Muscle of leg (tissue), 11 donors: ENCODE results near the gene POM121L2. TPM values are rescaled to one million over a fixed set of nuclear protein-coding genes. Genes with fewer than 3 reads are reported as not detected.

Experiments
- DNase-seq: peaks from one replicate; pipeline ENCODE4 v3.0.0; 2013
- H3K27ac ChIP-seq: one replicate; pipeline ENCODE4 v1.5.1; 2013; ENCODE audit warnings: mild to moderate bottlenecking, low read length, control low read depth
- H3K27me3 ChIP-seq: one replicate; pipeline ENCODE4 v1.6.1; 2013; ENCODE audit warnings: low read length; ENCODE audit not compliant: control insufficient read depth, insufficient read depth
- H3K36me3 ChIP-seq: one replicate; pipeline ENCODE4 v1.6.1; 2013; ENCODE audit warnings: low read length; ENCODE audit not compliant: control insufficient read depth, insufficient read depth
- H3K4me1 ChIP-seq: one replicate; pipeline ENCODE4 v1.6.1; 2013; ENCODE audit warnings: low read length; ENCODE audit not compliant: control insufficient read depth, insufficient read depth
- H3K4me3 ChIP-seq: one replicate; pipeline ENCODE4 v1.5.1; 2013; ENCODE audit warnings: low read length, control low read depth
- H3K9me3 ChIP-seq: replicated peaks from 2 replicates; pipeline ENCODE4 v1.6.1; 2013; ENCODE audit warnings: low read depth, low read length; ENCODE audit not compliant: control insufficient read depth
- WGBS: methylation state at CpG from one replicate; pipeline ENCODE4 v1.1.5; 2013; ENCODE audit warnings: missing lambda C conversion rate; ENCODE audit not compliant: insufficient coverage; 5-methylcytosine and 5-hydroxymethylcytosine counted together
- polyA plus RNA-seq, 8 donors: library from polyadenylated mRNA; unstranded; fragments of 120-200 nt; gene quantifications; one replicate each; pipeline versions ENCODE4 v1.2.1 to v1.2.3, GENCODE V29; 2013; ENCODE audit warnings: inconsistent platforms in 1 of 8, low replicate concordance in 1 of 8; ENCODE audit not compliant: insufficient read length in 8 of 8, insufficient read depth in 1 of 8
- total RNA-seq: library from RNA; stranded (reverse); fragments of 120-200 nt; gene quantifications from one replicate; pipeline ENCODE4 v1.2.4, GENCODE V29; 2013

Gene POM121L2
- total and polyA plus RNA-seq, 9 donors = not detected

GRCh38 chr6:27294409-27294808 is 17.7 kb downstream of the POM121L2 start:
- DNase-seq = no peak
- H3K4me3 ChIP-seq = no peak overlapping the region
- H3K9me3 ChIP-seq = no peaks in the 10 kb centered on the region
- H3K4me1 ChIP-seq = peaks cover 3% of the 10 kb centered on the region
- peaks cover 71% of the 10 kb centered on the region for H3K27me3 ChIP-seq
- 0% methylated on average over 1 of the region's 5 CpGs for WGBS
- no peaks in the 10 kb centered on the region for H3K36me3 ChIP-seq
- no peak overlapping the region for H3K27ac ChIP-seq

- H3K9me3 ChIP-seq = no peaks in the 10 kb centered on the region
- WGBS = 4% methylated on average over 12 of the region's 28 CpGs
- no peaks in the 10 kb centered on the region for H3K36me3 ChIP-seq
- peaks cover 3% of the 10 kb centered on the region for H3K4me1 ChIP-seq
- H3K27ac ChIP-seq = no peak overlapping the region
- peaks cover 74% of the 10 kb centered on the region for H3K27me3 ChIP-seq
- no peak for DNase-seq
- no peak overlapping the region for H3K4me3 ChIP-seq
Measured at GRCh38 chr6:27293436-27294098, 18.5 kb downstream of the POM121L2 start.

- peaks cover 2% of the 10 kb centered on the region for H3K9me3 ChIP-seq
- H3K4me1 ChIP-seq = peaks cover 3% of the 10 kb centered on the region
- H3K4me3 ChIP-seq = no peak overlapping the region
- H3K36me3 ChIP-seq = no peaks in the 10 kb centered on the region
- WGBS = 4% methylated on average over 8 of the region's 10 CpGs
- H3K27ac ChIP-seq = no peak overlapping the region
- peaks cover 80% of the 10 kb centered on the region for H3K27me3 ChIP-seq
- no peak for DNase-seq
Measured at GRCh38 chr6:27290850-27291208, 21.2 kb downstream of the POM121L2 start.

- peaks cover 2% of the 10 kb centered on the region for H3K9me3 ChIP-seq
- no peak for DNase-seq
- H3K4me1 ChIP-seq = peaks cover 3% of the 10 kb centered on the region
- WGBS = 3% methylated on average over 11 of the region's 25 CpGs
- H3K27me3 ChIP-seq = peaks cover 80% of the 10 kb centered on the region
- H3K27ac ChIP-seq = no peak overlapping the region
- H3K36me3 ChIP-seq = no peaks in the 10 kb centered on the region
- no peak overlapping the region for H3K4me3 ChIP-seq
Measured at GRCh38 chr6:27290065-27290849, 21.8 kb downstream of the POM121L2 start.

GRCh38 chr6:27288136-27289044 is 23.7 kb downstream of the POM121L2 start:
- H3K9me3 ChIP-seq = peaks cover 2% of the 10 kb centered on the region
- H3K27ac ChIP-seq = no peak overlapping the region
- peaks cover 77% of the 10 kb centered on the region for H3K27me3 ChIP-seq
- H3K4me1 ChIP-seq = peaks cover 3% of the 10 kb centered on the region
- no peak overlapping the region for H3K4me3 ChIP-seq
- DNase-seq = no peak
- no peaks in the 10 kb centered on the region for H3K36me3 ChIP-seq
- WGBS = 1% methylated on average over 27 of the region's 33 CpGs

- peaks cover 3% of the 10 kb centered on the region for H3K4me1 ChIP-seq
- WGBS = 6% methylated on average over 3 of the region's 8 CpGs
- DNase-seq = no peak
- H3K27ac ChIP-seq = no peak overlapping the region
- peaks cover 2% of the 10 kb centered on the region for H3K9me3 ChIP-seq
- H3K27me3 ChIP-seq = peaks cover 78% of the 10 kb centered on the region
- no peaks in the 10 kb centered on the region for H3K36me3 ChIP-seq
- no peak overlapping the region for H3K4me3 ChIP-seq
Measured at GRCh38 chr6:27287751-27288135, 24.3 kb downstream of the POM121L2 start.

GRCh38 chr6:27286141-27286540 is 25.9 kb downstream of the POM121L2 start:
- no peak for DNase-seq
- Histone ChIP-seq H3K9me3 (peaks cover 2% of the 10 kb centered on the region), H3K27ac (no peak overlapping the region), H3K36me3 (no peaks in the 10 kb centered on the region), H3K27me3 (peaks cover 70% of the 10 kb centered on the region), H3K4me3 (no peak overlapping the region), H3K4me1 (peaks cover 3% of the 10 kb centered on the region)
- WGBS = 89% methylated on average over 1 of the region's 2 CpGs

- peaks cover 77% of the 10 kb centered on the region for H3K27me3 ChIP-seq
- no peak for DNase-seq
- no peak overlapping the region for H3K27ac ChIP-seq
- H3K36me3 ChIP-seq = no peaks in the 10 kb centered on the region
- 3% methylated on average over 8 of the region's 16 CpGs for WGBS
- H3K4me1 ChIP-seq = peaks cover 9% of the 10 kb centered on the region
- no peak overlapping the region for H3K4me3 ChIP-seq
- peaks cover 2% of the 10 kb centered on the region for H3K9me3 ChIP-seq
Measured at GRCh38 chr6:27283279-27283678, 28.8 kb downstream of the POM121L2 start.

- Histone ChIP-seq H3K27me3 (peaks cover 74% of the 10 kb centered on the region), H3K27ac (no peak overlapping the region), H3K36me3 (no peaks in the 10 kb centered on the region), H3K4me3 (no peak overlapping the region), H3K4me1 (peaks cover 6% of the 10 kb centered on the region), H3K9me3 (peaks cover 2% of the 10 kb centered on the region)
- no peak for DNase-seq
- no CpG with 5 or more reads among the region's 1 CpG for WGBS
Measured at GRCh38 chr6:27281569-27281968, 30.5 kb downstream of the POM121L2 start.

GRCh38 chr6:27281105-27281539 is 31.0 kb downstream of the POM121L2 start:
- Histone ChIP-seq H3K27me3 (peaks cover 72% of the 10 kb centered on the region), H3K4me1 (peaks cover 6% of the 10 kb centered on the region), H3K4me3 (no peak overlapping the region), H3K27ac (no peak overlapping the region), H3K9me3 (no peaks in the 10 kb centered on the region), H3K36me3 (no peaks in the 10 kb centered on the region)
- DNase-seq = no peak
- WGBS = 0% methylated on average over 4 of the region's 13 CpGs
